ENCODE results near the gene SLC39A10. TPM values are rescaled to one million over a fixed set of nuclear protein-coding genes. Genes with fewer than 3 reads are reported as not detected.

The SLC39A10 gene
- total and polyA plus RNA-seq, 2 of the 4 experiments (the other 2 are of a cell fraction), result 17.6 to 64.7 TPM

GRCh38 chr2:195636890-195637289, 20.1 kb upstream of the SLC39A10 start:
- no peak; the same call in 1 of the 2 replicates for ATAC-seq (ENCODE audit: low read depth)
- dilution Hi-C loops (cut with HindIII; ENCODE audit: low sequenced_read_pairs, unreplicated experiment), result no loop called here

More at GRCh38 chr2:195636890-195637289, 20.1 kb upstream of the SLC39A10 start:
- no peaks in the 10 kb centered on the region for H3K4me1 ChIP-seq (ENCODE audit: control insufficient read depth, insufficient read depth, low read length)
- no peak overlapping the region for H2BK20ac ChIP-seq (ENCODE audit: low read depth, low read length)
- H3K4ac ChIP-seq (ENCODE audit: low read depth, low read length), result no peak overlapping the region
- H3K14ac ChIP-seq (replicated peaks; ENCODE audit: low read depth, low read length), result no peak overlapping the region; the same call in 1 of the 2 replicates
- no peak overlapping the region for H3K18ac ChIP-seq (ENCODE audit: low read depth, low read length)
- H3K27me3 ChIP-seq (ENCODE audit: control insufficient read depth, insufficient read depth, low read length), result no peaks in the 10 kb centered on the region
- TF ChIP-seq MAFK (IDR thresholded peaks at IDR 0.05; ENCODE audit: low read depth, low read length) (peak; percentile 15; the same call in 1 of the 2 replicates), MXI1 (IDR thresholded peaks at IDR 0.05; ENCODE audit: borderline replicate concordance, low read depth, low read length) (no peak)
- H3K36me3 ChIP-seq (ENCODE audit: control insufficient read depth, insufficient read depth, low read length), result no peaks in the 10 kb centered on the region
- H4K5ac ChIP-seq (ENCODE audit: low read depth, low read length), result no peak overlapping the region
- DNase-seq, result peak; percentile 25
- no peaks in the 10 kb centered on the region; a peak in 1 of 4 replicates for H3K79me1 ChIP-seq (ENCODE audit: low read depth in 1 of 2, low read length in 2 of 2)
- no peak overlapping the region for H2BK5ac ChIP-seq (ENCODE audit: low read depth, low read length, poor library complexity, severe bottlenecking)
- intact Hi-C loops (cut with micrococcal nuclease), result no loop called here
- in situ Hi-C loops (cut with MboI; ENCODE audit: low sequenced_read_pairs), result no loop called here
- H2AFZ ChIP-seq (replicated peaks; ENCODE audit: low read length, poor library complexity), result no peak overlapping the region
- H3K9me1 ChIP-seq (ENCODE audit: insufficient read depth, low read length), result no peaks in the 10 kb centered on the region; the same call in 1 of the 2 replicates
- no peak overlapping the region for H2AK5ac ChIP-seq (ENCODE audit: low read depth, low read length)
- H3K4me3 ChIP-seq (ENCODE audit: insufficient read depth, low read depth, low read length), result no peak overlapping the region
- H4K20me1 ChIP-seq (ENCODE audit: insufficient read depth, low read length), result no peaks in the 10 kb centered on the region
- no peak overlapping the region for H3K23ac ChIP-seq (ENCODE audit: low read depth, low read length)
- POLR2A ChIA-PET (ENCODE audit: unreplicated experiment), result no interaction called here
- H3K9me3 ChIP-seq (ENCODE audit: control insufficient read depth, insufficient read depth, low read length), result no peaks in the 10 kb centered on the region
- H4K8ac ChIP-seq (ENCODE audit: low read depth in 2 of 2, low read length in 2 of 2), result no peak overlapping the region
- no peak overlapping the region for H3K9ac ChIP-seq (ENCODE audit: low read depth, low read length)
- H3K27ac ChIP-seq (ENCODE audit: insufficient read depth, low read length), result no peak overlapping the region
- no peak overlapping the region for H3K56ac ChIP-seq (ENCODE audit: extremely low read depth, insufficient read depth, low read length)
- no TSS peak for BruUV-seq (replicated peaks)
- H3K4me2 ChIP-seq (ENCODE audit: low read depth, low read length), result no peak overlapping the region
- CTCF ChIA-PET, result no interaction called here
- H2BK15ac ChIP-seq (ENCODE audit: low read depth, low read length), result no peak overlapping the region
- H4K91ac ChIP-seq (ENCODE audit: insufficient read depth, low read depth, low read length), result no peak overlapping the region; the same call in 1 of the 2 replicates
- no peak overlapping the region for H2AK9ac ChIP-seq (replicated peaks; ENCODE audit: low read depth, low read length, poor library complexity)
- H2BK120ac ChIP-seq (ENCODE audit: low read depth, low read length), result no peak overlapping the region

Data from IMR-90 (cell line).